ENCODE data around the gene INMT.

DNA sequence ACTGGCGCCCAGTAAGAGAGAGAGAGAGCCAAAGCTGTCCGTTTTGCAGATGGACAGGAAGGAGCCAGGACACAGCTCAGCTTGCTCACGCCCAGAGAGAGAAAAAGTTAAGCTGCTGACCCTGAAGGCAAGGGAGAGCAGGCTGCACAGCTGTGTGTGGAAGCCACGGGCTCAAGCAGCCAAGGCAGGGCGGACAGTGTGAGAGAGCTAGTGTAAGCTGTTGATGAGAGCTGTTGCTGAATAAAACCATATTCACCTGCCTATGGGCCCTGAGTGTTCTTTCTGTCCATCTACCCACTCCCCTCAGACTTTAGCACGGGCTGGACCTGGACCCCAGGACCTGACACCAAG is 5.4 kb downstream of the INMT start:
- TF ChIP-seq, protein P1, sequence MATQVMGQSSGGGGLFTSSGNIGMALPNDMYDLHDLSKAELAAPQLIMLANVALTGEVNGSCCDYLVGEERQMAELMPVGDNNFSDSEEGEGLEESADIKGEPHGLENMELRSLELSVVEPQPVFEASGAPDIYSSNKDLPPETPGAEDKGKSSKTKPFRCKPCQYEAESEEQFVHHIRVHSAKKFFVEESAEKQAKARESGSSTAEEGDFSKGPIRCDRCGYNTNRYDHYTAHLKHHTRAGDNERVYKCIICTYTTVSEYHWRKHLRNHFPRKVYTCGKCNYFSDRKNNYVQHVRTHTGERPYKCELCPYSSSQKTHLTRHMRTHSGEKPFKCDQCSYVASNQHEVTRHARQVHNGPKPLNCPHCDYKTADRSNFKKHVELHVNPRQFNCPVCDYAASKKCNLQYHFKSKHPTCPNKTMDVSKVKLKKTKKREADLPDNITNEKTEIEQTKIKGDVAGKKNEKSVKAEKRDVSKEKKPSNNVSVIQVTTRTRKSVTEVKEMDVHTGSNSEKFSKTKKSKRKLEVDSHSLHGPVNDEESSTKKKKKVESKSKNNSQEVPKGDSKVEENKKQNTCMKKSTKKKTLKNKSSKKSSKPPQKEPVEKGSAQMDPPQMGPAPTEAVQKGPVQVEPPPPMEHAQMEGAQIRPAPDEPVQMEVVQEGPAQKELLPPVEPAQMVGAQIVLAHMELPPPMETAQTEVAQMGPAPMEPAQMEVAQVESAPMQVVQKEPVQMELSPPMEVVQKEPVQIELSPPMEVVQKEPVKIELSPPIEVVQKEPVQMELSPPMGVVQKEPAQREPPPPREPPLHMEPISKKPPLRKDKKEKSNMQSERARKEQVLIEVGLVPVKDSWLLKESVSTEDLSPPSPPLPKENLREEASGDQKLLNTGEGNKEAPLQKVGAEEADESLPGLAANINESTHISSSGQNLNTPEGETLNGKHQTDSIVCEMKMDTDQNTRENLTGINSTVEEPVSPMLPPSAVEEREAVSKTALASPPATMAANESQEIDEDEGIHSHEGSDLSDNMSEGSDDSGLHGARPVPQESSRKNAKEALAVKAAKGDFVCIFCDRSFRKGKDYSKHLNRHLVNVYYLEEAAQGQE (IDR thresholded peaks at IDR 0.05; ENCODE audit: insufficient read depth in 1 of 2, low read depth in 2 of 2, low read length in 2 of 2): no peak
- TF ChIP-seq POLR2AphosphoS5 (IDR thresholded peaks at IDR 0.05; ENCODE audit: low read depth, low read length) (no peak), SIN3A (IDR thresholded peaks at IDR 0.05; ENCODE audit: borderline replicate concordance, insufficient read depth, low read length) (no peak), FOXP2 (optimal IDR thresholded peaks at IDR 0.05; ENCODE audit: borderline replicate concordance, extremely low read depth, extremely low read length, insufficient read depth) (no peak)
